Prostate gland (tissue), 2 donors: Measurements from ENCODE around the gene RPUSD3.
A peak's percentile ranks its signal among the peaks of the same experiment; 100 is the strongest.

Source experiments
- CTCF ChIP-seq, 4 experiments: fragments of 200-600 bp in 2 of 4; fragments of 450-650 bp in 2 of 4; sonication (generic) in 2 of 4; IDR thresholded peaks; 1 replicate in 3 of 4; 2 replicates in 1 of 4; pipeline ENCODE4 v1.5.1; 2016 to 2019; ENCODE audit warnings: antibody characterized with exemption in 4 of 4, mild to moderate bottlenecking in 2 of 4, moderate library complexity in 2 of 4
- POLR2A ChIP-seq: fragments of 450-650 bp; IDR thresholded peaks from one replicate; pipeline ENCODE4 v1.6.1; 2016; ENCODE audit warnings: antibody characterized with exemption, mild to moderate bottlenecking
- POLR2AphosphoS5 ChIP-seq: sonication (generic); formaldehyde crosslinking; IDR thresholded peaks from one replicate; pipeline ENCODE4 v1.6.1; 2017; ENCODE audit warnings: antibody characterized with exemption

GRCh38 chr3:9792405-9793160, 51.2 kb downstream of the RPUSD3 start, which contains the start of the genes ARPC4 and TADA3:
- TF ChIP-seq CTCF (IDR thresholded peaks at IDR 0.05) = peak in 2 of 4 experiments; percentile 45 to 48
- peak; percentile 38 for TF ChIP-seq POLR2A
- TF ChIP-seq POLR2AphosphoS5 = peak; percentile 84
